ENCODE measurements around the gene EDNRA.
"Not testable (repeated sequence)": the region's sequence is repeated elsewhere in the genome, so short reads cannot be mapped to it uniquely, and the experiment has no call there.

EDNRA gene

GRCh38 chr4:147480891-147481576, at the start of gene EDNRA:
Gene EDNRA (plus strand): TSS chr4:147481097. CDS start chr4:147485682, 4,585 bp downstream.
- no peak for DNase-seq

DNA sequence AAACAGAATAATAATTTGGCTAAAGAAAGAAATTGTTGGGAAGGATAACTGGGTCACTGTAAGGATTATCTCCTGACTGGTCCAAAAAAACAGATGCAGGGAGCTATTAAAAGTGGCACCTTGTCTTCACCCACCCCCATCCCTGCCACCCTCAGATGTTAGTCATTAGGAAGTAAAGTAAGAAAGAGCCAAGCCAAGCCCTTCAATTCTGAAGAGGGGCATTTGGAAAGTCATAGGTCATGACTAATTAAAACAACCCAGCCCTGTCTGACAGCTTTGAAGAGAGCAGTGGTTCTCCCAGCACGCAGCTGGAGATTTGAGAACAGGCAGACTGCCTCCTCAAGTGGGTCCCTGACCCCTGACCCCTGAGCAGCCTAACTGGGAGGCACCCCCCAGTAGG, 46.5 kb upstream of the EDNRA start:
- not testable (repeated sequence) for DNase-seq

DNA sequence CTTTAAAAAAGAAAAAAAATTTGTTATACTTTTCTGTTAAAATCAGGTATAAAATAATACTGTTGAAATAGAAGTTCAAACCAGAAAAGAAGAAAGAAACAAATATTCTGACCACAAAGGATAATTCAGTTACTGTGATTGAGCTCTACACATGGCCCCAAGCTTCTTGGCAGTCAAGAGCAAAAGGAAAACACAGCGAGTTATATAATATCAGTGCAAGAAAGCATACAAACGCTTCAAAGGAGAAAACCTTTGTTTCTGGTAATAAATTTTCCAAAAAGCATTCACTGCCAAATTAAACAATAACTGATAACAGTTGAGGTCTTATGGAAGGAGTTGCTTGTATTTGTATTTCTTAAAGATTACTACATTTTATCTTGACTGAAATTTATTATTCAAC, 40.5 kb upstream of the EDNRA start:
- no peak for DNase-seq

- no peak for DNase-seq
Observed at GRCh38 chr4:147447786-147448185, 33.1 kb upstream of the EDNRA start.

DNA sequence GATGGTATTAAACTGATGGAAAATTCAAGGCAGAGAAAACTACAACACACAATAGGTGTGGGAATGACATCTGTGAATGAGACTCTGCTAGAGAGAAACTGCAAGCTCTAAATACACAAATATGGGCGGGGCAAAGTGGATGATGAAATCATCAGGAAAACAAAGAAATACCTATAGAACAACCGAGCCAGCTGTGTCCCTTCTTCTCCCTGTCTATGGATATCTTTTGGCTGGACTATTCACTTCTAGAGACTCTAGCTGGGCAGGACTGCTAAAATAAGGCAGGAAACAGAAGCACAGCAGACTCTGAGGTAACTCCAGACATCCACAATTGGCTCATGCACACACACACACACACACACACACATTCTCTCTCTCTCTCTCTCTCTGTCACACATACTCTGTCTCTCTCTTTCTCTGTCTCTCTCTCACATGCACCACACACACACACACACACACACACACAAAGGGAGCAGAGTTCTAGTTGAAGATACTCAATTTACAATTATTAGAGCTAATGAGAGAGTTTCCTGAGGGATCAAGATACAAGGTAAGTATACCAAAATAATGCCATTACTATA, 27.2 kb upstream of the EDNRA start:
- no peak for DNase-seq

- no peak for DNase-seq
Observed at GRCh38 chr4:147456706-147457105, 24.2 kb upstream of the EDNRA start.

GRCh38 chr4:147461161-147461560, 19.7 kb upstream of the EDNRA start:
- no peak for DNase-seq

DNA sequence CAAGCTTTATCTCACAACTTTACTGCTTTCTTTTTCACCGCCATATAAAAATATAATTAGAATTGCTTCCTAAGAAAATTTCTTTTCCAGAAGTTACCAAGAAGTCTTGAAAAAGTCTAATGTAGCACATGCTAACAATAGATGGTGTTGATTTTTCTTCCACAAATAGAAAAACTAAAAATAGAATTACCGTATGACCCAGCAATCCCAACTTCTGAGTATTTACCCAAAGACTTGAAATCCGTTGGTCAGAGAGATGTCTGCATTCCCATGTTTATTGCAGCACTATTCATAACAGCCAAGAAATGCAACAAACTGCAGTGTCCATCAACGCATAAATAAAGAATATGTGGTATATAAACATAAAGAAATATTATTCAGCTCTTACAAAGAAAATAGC, 17.8 kb upstream of the EDNRA start:
- DNase-seq, result no peak

DNA sequence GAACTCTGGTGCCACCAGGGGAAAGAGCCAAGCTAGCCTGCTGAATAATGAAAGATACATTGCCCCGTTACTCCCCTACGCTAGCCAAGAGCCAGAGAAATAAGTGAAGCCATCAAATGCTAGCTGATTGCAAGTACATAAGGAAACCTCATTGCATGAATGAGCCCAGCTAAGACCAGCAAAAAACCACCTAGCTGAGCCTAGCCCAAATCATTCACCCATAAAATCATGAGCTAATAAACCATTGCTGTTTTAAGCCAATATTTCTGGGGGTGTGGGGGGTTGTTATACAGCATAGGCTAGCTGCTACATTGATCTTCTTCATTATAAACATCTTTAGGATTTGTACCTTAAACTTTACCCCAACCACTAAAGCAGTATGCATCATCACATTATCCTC, 15.4 kb upstream of the EDNRA start:
- no peak for DNase-seq

- DNase-seq, result no peak
Observed at GRCh38 chr4:147477439-147477838, 3.5 kb upstream of the EDNRA start.

GRCh38 chr4:147479376-147479775, 1.5 kb upstream of the EDNRA start:
- DNase-seq, result no peak

- no peak for DNase-seq
Observed at GRCh38 chr4:147479786-147480185, 1.1 kb upstream of the EDNRA start.

DNA sequence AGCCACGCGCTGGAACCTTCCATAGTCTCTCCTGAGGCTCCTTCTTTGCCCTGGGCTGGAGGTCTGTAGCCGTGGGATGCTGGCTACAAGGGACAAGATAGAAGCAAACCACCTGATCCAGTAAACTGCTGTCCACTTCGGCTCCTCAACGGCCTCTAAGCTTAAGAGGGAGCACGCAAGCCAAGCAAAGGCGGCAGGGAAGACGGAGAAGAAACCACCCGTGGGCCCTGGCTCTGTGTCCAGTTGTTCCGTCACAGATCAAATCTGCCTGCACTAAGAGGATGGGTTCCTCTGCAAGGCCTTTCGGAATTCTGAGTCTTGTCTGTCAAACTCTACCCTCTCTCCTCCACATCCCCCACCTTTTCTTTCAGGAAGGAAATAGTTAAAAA, 401 bp upstream of the EDNRA start:
- no peak for DNase-seq

GRCh38 chr4:147481577-147482109, 746 bp downstream of the EDNRA start:
- no peak for DNase-seq

DNA sequence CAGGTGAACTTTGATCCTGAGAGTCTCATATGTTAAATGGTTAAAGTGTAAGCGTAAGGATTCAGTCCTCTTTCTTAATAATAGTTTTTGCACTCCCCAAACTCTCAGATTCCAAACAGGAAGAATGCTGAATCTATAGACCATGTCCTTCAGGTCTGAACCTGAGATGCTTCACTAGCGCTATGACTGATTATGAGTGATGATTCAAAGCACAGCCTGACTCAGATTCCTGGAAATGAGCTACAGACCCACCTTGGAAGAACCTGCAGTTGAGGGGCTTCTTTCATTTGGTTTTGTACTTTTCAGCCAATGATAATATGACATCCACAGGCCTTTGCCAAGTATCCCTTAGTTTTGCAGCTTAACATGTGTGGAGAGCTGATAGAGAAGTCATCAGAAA, 1.4 kb downstream of the EDNRA start:
- no peak for DNase-seq

DNA sequence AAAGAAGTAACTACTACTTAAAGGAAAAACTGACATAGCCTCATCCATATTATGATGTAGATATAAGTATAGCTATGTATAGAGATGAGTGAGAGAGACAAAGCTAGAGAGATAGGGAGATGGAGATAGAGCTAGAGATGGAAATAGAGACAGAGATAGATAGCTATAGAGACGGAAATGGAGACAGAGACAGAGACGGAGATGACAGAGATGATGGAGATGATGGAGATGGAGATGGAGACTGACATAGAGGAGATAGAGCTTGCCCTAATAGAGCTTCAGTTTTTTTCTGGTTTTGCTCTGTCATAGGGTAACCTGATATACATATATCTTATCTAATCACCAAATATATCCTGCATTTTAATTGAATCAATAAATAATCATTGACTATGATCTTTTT, 4.3 kb downstream of the EDNRA start:
- no peak for DNase-seq

GRCh38 chr4:147487616-147488015, 6.7 kb downstream of the EDNRA start:
- no peak for DNase-seq

DNA sequence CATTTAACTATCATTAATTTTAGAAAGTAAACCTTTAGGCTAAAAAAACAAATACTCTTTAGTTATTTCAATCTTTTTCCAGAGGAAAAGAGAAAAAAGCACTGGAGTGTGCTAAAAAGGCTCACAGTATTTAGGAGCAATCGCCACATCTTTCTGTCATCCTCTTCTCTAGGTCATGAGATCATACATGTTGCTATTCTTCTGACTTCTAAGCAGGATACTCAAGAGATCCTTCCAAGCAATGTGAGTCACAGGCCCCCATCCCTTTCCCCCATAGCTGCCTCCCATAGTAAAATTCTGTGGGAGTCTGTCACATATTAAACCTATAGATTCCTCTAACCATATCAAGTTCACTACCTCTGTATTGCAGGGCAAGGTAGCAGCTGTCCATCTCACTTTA, 7.7 kb downstream of the EDNRA start:
- no peak for DNase-seq

DNA sequence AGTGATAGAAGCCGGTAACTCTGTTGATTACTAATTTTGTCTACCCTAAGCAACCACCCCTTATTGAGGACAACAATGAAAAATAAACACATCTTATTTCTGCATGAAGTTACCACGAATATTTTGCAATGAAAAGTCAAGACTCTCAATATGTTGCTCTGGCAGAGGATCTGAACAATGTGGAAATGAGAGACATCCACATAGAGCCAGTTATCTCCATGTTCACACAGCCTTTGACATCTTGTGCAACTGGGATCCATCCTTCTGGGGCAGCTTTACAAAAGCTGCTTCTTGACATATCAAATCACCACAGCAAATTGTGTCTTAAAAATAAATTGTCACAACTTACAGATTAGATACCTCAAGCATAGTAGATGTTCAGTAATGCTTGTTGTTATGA, 10.2 kb downstream of the EDNRA start:
- no peak for DNase-seq

DNA sequence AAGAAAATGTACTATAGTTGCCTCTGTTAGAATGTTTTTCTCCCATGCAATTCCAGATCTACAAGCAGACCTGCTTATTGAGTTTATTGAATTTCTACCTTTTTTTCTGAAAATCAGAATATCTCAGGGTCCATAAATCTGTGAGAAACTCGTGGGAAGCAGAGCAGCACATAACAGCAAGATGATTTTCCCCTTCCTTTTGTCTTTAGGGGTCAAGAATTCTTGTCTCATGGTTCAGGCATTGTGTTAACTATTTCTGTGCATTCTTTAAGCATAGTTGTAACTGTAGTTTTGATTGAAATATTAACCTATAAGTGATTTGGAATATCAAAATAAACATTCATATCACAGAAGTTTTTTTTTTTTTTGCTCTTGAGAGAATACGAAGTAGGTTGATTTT, 11.4 kb downstream of the EDNRA start:
- no peak for DNase-seq

- DNase-seq, result no peak
Observed at GRCh38 chr4:147492761-147493160, 11.9 kb downstream of the EDNRA start.

DNA sequence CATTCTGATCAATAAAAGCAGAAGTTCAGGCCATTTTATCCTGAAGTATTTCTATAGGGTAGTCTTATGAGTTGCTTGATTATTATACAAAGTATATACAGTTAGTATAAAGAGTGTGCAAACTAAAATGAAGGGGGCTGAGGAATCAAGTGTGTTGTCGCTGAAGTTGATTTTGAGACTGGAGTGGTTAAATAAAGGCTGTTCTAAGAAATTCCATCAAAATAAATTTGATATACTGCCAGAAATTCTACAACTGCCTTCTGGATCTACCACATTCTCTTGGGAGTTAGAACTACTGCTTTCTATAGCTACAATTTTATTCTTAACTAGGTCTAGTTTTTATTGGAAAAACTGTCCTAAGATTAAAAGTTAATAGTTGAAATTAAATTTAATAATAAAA, 12.4 kb downstream of the EDNRA start:
- no peak for DNase-seq

DNA sequence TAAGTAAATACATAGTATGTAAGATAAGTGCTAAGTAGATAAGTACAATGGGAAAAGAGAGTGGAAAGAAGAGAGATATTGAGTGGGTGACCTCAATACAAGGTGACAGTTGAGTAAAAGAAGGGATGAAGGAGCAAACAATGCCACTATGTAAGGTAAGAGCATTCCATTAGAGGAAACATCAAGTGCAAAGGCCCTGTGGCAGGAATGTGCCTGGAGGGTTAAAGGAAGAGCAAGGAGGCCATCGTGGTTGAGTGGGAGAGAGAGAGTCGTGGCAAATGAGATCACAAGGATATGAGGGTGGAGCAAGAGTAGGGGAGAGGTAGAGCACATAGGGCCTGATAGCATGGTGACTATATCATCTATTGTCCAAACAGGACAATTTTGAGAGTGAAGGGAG, 13.4 kb downstream of the EDNRA start:
- DNase-seq, result no peak

- DNase-seq, result no peak
Observed at GRCh38 chr4:147496500-147496899, 15.6 kb downstream of the EDNRA start.

Measured in activated T-cell treated with anti-CD3 and anti-CD28 coated beads, Interleukin-2, amount 50 U/mL, for 48 hours (primary cell).